ENCODE measurements around the gene LRWD1.

Gene LRWD1

GRCh38 chr7:102468478-102469350, 3.9 kb downstream of the LRWD1 start:
- no peak for DNase-seq (ENCODE audit: low read depth)
- H3K4me3 ChIP-seq (ENCODE audit: low read depth, low read length): no peak overlapping the region
- no peak for TF ChIP-seq CTCF (IDR thresholded peaks at IDR 0.05; ENCODE audit: insufficient read depth, low read depth, low read length, missing control alignments)

GRCh38 chr7:102469351-102469971, 4.7 kb downstream of the LRWD1 start:
- no peak for DNase-seq (ENCODE audit: low read depth)
- TF ChIP-seq CTCF (IDR thresholded peaks at IDR 0.05; ENCODE audit: insufficient read depth, low read depth, low read length, missing control alignments): no peak
- H3K4me3 ChIP-seq (ENCODE audit: low read depth, low read length): no peak overlapping the region

GRCh38 chr7:102469972-102470825, 5.4 kb downstream of the LRWD1 start:
- DNase-seq (ENCODE audit: low read depth): no peak
- H3K4me3 ChIP-seq (ENCODE audit: low read depth, low read length): no peak overlapping the region
- TF ChIP-seq CTCF (IDR thresholded peaks at IDR 0.05; ENCODE audit: insufficient read depth, low read depth, low read length, missing control alignments): no peak

- H3K4me3 ChIP-seq (ENCODE audit: low read depth, low read length): no peak overlapping the region
- DNase-seq (ENCODE audit: low read depth): no peak
- no peak for TF ChIP-seq CTCF (IDR thresholded peaks at IDR 0.05; ENCODE audit: insufficient read depth, low read depth, low read length, missing control alignments)
Observed at GRCh38 chr7:102471791-102472125, 7.0 kb downstream of the LRWD1 start.

- TF ChIP-seq CTCF (IDR thresholded peaks at IDR 0.05; ENCODE audit: insufficient read depth, low read depth, low read length, missing control alignments): no peak
- DNase-seq (ENCODE audit: low read depth): no peak
- no peak overlapping the region for H3K4me3 ChIP-seq (ENCODE audit: low read depth, low read length)
Observed at GRCh38 chr7:102472126-102473041, 7.6 kb downstream of the LRWD1 start.

Data from GM12865 (cell line).